ENCODE measurements around the gene GPRC5B.

DNA sequence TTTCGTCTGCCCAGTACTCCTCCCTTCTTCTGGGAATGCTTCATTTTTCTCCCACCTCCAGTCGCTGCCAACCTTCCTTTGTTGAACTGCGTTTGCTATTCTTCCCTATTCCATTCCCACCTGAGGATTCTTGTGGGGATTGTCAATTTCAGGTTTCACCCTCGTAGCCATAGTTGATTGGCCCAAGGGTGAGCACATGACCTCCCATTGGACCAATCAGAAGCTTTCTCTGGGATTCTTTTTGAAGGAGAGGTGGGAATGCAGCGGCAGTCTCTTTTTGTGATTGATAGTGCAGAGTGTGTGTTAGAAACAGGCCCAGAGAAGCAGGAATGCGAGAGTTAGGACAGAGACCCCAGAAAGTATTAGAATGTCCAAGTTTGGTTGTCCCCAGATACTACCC, 49.1 kb upstream of the GPRC5B start:
- TF ChIP-seq, protein P1, sequence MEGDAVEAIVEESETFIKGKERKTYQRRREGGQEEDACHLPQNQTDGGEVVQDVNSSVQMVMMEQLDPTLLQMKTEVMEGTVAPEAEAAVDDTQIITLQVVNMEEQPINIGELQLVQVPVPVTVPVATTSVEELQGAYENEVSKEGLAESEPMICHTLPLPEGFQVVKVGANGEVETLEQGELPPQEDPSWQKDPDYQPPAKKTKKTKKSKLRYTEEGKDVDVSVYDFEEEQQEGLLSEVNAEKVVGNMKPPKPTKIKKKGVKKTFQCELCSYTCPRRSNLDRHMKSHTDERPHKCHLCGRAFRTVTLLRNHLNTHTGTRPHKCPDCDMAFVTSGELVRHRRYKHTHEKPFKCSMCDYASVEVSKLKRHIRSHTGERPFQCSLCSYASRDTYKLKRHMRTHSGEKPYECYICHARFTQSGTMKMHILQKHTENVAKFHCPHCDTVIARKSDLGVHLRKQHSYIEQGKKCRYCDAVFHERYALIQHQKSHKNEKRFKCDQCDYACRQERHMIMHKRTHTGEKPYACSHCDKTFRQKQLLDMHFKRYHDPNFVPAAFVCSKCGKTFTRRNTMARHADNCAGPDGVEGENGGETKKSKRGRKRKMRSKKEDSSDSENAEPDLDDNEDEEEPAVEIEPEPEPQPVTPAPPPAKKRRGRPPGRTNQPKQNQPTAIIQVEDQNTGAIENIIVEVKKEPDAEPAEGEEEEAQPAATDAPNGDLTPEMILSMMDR (IDR thresholded peaks at IDR 0.05): no peak
- no peak for TF ChIP-seq POLR2A (IDR thresholded peaks at IDR 0.05; ENCODE audit: low read depth)
- TF ChIP-seq EP300 (IDR thresholded peaks at IDR 0.05): no peak
- no peak for TF ChIP-seq POLR2AphosphoS5 (IDR thresholded peaks at IDR 0.05)
